OCI-LY7 (cell line): ENCODE results near the gene SEC14L1. TPM values are rescaled to one million over a fixed set of nuclear protein-coding genes. Genes with fewer than 3 reads are reported as not detected.

ENCODE experiments used
- BruUV-seq: library from RNA; stranded (reverse); fragments of 400-500 nt; replicated peaks from 2 replicates; lab custom pipeline; 2021; lab: Mats Ljungman, UMichigan
- CTCF ChIA-PET: fragments of 300-600 bp; sonication (Branson Sonifier 250); formaldehyde crosslinking; loops from one replicate; lab custom pipeline; 2022; ENCODE audit warnings: antibody characterized with exemption; ENCODE audit not compliant: unreplicated experiment; lab: Charles Lee
- POLR2A ChIA-PET: fragments of 300-600 bp; sonication (Branson Sonifier 250); formaldehyde crosslinking; loops from one replicate; lab custom pipeline; 2022; ENCODE audit warnings: antibody characterized with exemption; lab: Charles Lee
- DNase-seq: peaks from one replicate; pipeline ENCODE4 v3.0.0-alpha.2; 2015; ENCODE audit warnings: low spot score
- H2AFZ ChIP-seq: fragments of 200-600 bp; sonication (generic), shearing (Covaris generic); 2 replicates; pipeline ENCODE4 v1.6.1; 2014; ENCODE audit warnings: mild to moderate bottlenecking, antibody characterized with exemption, low read length, moderate library complexity
- H3K27ac ChIP-seq: fragments of 200-600 bp; sonication (generic); 2 replicates; pipeline ENCODE4 v1.5.1; 2014; ENCODE audit warnings: mixed run types, low read depth, mild to moderate bottlenecking, moderate library complexity, low read length, inconsistent platforms; ENCODE audit not compliant: poor library complexity, severe bottlenecking
- H3K36me3 ChIP-seq: fragments of 200-600 bp; sonication (generic); 2 replicates; pipeline ENCODE4 v1.6.1; 2014; ENCODE audit warnings: mild to moderate bottlenecking, antibody characterized with exemption, low read length, moderate library complexity, mixed read lengths; ENCODE audit not compliant: insufficient read depth
- H3K4me1 ChIP-seq: fragments of 200-600 bp; sonication (generic); 2 replicates; pipeline ENCODE4 v1.5.1; 2014; ENCODE audit warnings: mild to moderate bottlenecking, low read length; ENCODE audit not compliant: insufficient read depth, poor library complexity, severe bottlenecking
- H3K4me2 ChIP-seq: fragments of 200-600 bp; sonication (generic); 2 replicates; pipeline ENCODE4 v1.6.1; 2014; ENCODE audit warnings: mild to moderate bottlenecking, low read length
- H3K4me3 ChIP-seq: fragments of 200-600 bp; sonication (generic); 2 replicates; pipeline ENCODE4 v1.5.1; 2014; ENCODE audit warnings: mild to moderate bottlenecking, low read depth, low read length; ENCODE audit not compliant: poor library complexity, severe bottlenecking
- H3K79me2 ChIP-seq: fragments of 200-600 bp; sonication (generic); 2 replicates; pipeline ENCODE4 v1.6.1; 2016; ENCODE audit warnings: low read depth, mild to moderate bottlenecking, low read length, moderate library complexity, mixed read lengths; ENCODE audit not compliant: insufficient read depth
- H3K9me2 ChIP-seq: fragments of 200-600 bp; sonication (generic); 2 replicates; pipeline ENCODE4 v1.6.1; 2016; ENCODE audit warnings: mild to moderate bottlenecking, low read length, mixed read lengths; ENCODE audit not compliant: insufficient read depth
- H3K9me3 ChIP-seq: fragments of 200-600 bp; sonication (generic); 2 replicates; pipeline ENCODE4 v1.6.1; 2014; ENCODE audit warnings: mild to moderate bottlenecking, mixed run types, low read length, mixed read lengths
- H4K20me1 ChIP-seq: fragments of 200-600 bp; sonication (generic); 2 replicates; pipeline ENCODE4 v1.6.1; 2014; ENCODE audit warnings: mild to moderate bottlenecking, antibody characterized with exemption, low read length, moderate library complexity, mixed read lengths; ENCODE audit not compliant: insufficient read depth
- CTCF ChIP-seq: fragments of 200-600 bp; sonication (generic); conservative IDR thresholded peaks from 2 replicates; pipeline ENCODE4 v1.5.1; 2014; ENCODE audit warnings: mild to moderate bottlenecking, antibody characterized with exemption, low read length, moderate library complexity, mixed read lengths
- EZH2phosphoT487 ChIP-seq: fragments of 200-600 bp; sonication (generic); IDR thresholded peaks from 2 replicates; pipeline ENCODE4 v1.6.1; 2018; ENCODE audit warnings: low read depth, borderline replicate concordance, mild to moderate bottlenecking, mixed run types, antibody characterized with exemption, low read length, moderate library complexity, mixed read lengths
- intact Hi-C: fragments of 100-400 bp; cut with micrococcal nuclease; formaldehyde crosslinking; loops from one replicate; pipeline ENCODE4 v1.10.0; 2022; ENCODE audit not compliant: unreplicated experiment
- total RNA-seq, 2 experiments: library from RNA; depleted of rRNA in 1 of 2; stranded (reverse); fragments of >200 nt in 1 of 2; shearing (Covaris generic) in 1 of 2; gene quantifications; 2 replicates each; pipeline ENCODE4 v1.2.3, GENCODE V29; 2014 to 2022

SEC14L1 gene
- total RNA-seq, 2 experiments from 2014 or later, result 137 to 227 TPM

- Histone ChIP-seq H3K9me3 (peaks cover 75% of the 10 kb centered on the region), H4K20me1 (no peaks in the 10 kb centered on the region; the same call in 1 of the 2 replicates)
- POLR2A ChIA-PET, result interaction anchor here (0.7 kb wide), 1 partner anchor 69 kb away, joined by 6 read pairs; no protein-coding TSS in a partner anchor
These were observed 26.9 kb downstream of the SEC14L1 start for GRCh38 chr17:77167472-77168306.

GRCh38 chr17:77173104-77173503 is 32.3 kb downstream of the SEC14L1 start:
- TF ChIP-seq EZH2phosphoT487 (no peak), CTCF (no peak)
- H3K9me3 ChIP-seq, result peaks cover 73% of the 10 kb centered on the region
- BruUV-seq, result no TSS peak
- H3K4me3 ChIP-seq, result no peak overlapping the region
- DNase-seq, result no peak
- H3K79me2 ChIP-seq, result peaks cover 97% of the 10 kb centered on the region
- H3K9me2 ChIP-seq, result no peaks in the 10 kb centered on the region
- no peak overlapping the region for H3K27ac ChIP-seq
- H3K4me1 ChIP-seq, result peaks cover 7% of the 10 kb centered on the region
- CTCF ChIA-PET, result no interaction called here
- no peak overlapping the region for H3K4me2 ChIP-seq
- H4K20me1 ChIP-seq, result peaks cover 9% of the 10 kb centered on the region
- POLR2A ChIA-PET, result interaction anchor here (0.7 to 2.1 kb wide), 3 partner anchors 10 to 822 kb away, joined by 3 to 13 read pairs (median 10); no protein-coding TSS in a partner anchor
- peaks cover 97% of the 10 kb centered on the region for H3K36me3 ChIP-seq
- intact Hi-C loops, result no loop called here
- H2AFZ ChIP-seq, result no peak overlapping the region

More at GRCh38 chr17:77167472-77168306, 26.9 kb downstream of the SEC14L1 start:
- no TSS peak for BruUV-seq
- Histone ChIP-seq H3K9me2 (no peaks in the 10 kb centered on the region), H2AFZ (no peak overlapping the region), H3K79me2 (peaks cover 100% of the 10 kb centered on the region), H3K4me3 (no peak overlapping the region), H3K27ac (no peak overlapping the region), H3K36me3 (peaks cover 100% of the 10 kb centered on the region), H3K4me2 (no peak overlapping the region), H3K4me1 (peaks cover 23% of the 10 kb centered on the region)
- TF ChIP-seq EZH2phosphoT487 (no peak), CTCF (no peak)
- intact Hi-C loops, result no loop called here
- CTCF ChIA-PET, result no interaction called here
- peak; percentile 51 for DNase-seq
